GF-D8 (cell line): ENCODE data around the gene SLC6A7.
"Not testable (repeated sequence)": the region's sequence is repeated elsewhere in the genome, so short reads cannot be mapped to it uniquely, and the experiment has no call there.

Experiments used
- DNase-seq: peaks from one replicate; lab custom pipeline; 2025; lab: John Stamatoyannopoulos, UW

The SLC6A7 gene

GRCh38 chr5:150219142-150219541 lies 29.3 kb downstream of the SLC6A7 start:
- DNase-seq = no peak

- DNase-seq = no peak
These were observed 30.0 kb downstream of the SLC6A7 start for GRCh38 chr5:150219861-150220260.

GRCh38 chr5:150221471-150221870 lies 31.6 kb downstream of the SLC6A7 start:
- no peak for DNase-seq

GRCh38 chr5:150222906-150223305 lies 33.0 kb downstream of the SLC6A7 start:
- no peak for DNase-seq

- no peak for DNase-seq
These were observed 33.6 kb downstream of the SLC6A7 start for GRCh38 chr5:150223474-150223873.

- no peak for DNase-seq
These were observed 34.7 kb downstream of the SLC6A7 start for GRCh38 chr5:150224483-150225027.

GRCh38 chr5:150227036-150227435 lies 37.2 kb downstream of the SLC6A7 start:
- DNase-seq = no peak

- no peak for DNase-seq
These were observed 37.9 kb downstream of the SLC6A7 start for GRCh38 chr5:150227606-150228273.

- DNase-seq = no peak
These were observed 39.7 kb downstream of the SLC6A7 start for GRCh38 chr5:150229571-150229970.

- no peak for DNase-seq
These were observed 41.0 kb downstream of the SLC6A7 start for GRCh38 chr5:150230842-150231241.

GRCh38 chr5:150233706-150234105 lies 43.8 kb downstream of the SLC6A7 start:
- not testable (repeated sequence) for DNase-seq

- DNase-seq = no peak
These were observed 45.0 kb downstream of the SLC6A7 start for GRCh38 chr5:150234576-150235499.

GRCh38 chr5:150235500-150235854 lies 45.6 kb downstream of the SLC6A7 start:
- DNase-seq = no peak

- DNase-seq = no peak
These were observed 46.5 kb downstream of the SLC6A7 start for GRCh38 chr5:150236313-150236712.

GRCh38 chr5:150236981-150237754 lies 47.3 kb downstream of the SLC6A7 start:
- no peak for DNase-seq

- DNase-seq = no peak
These were observed 48.8 kb downstream of the SLC6A7 start for GRCh38 chr5:150238646-150239045.

- no peak for DNase-seq
These were observed 49.4 kb downstream of the SLC6A7 start for GRCh38 chr5:150239099-150239793.

GRCh38 chr5:150239794-150240122 lies 49.9 kb downstream of the SLC6A7 start:
- no peak for DNase-seq

- DNase-seq = no peak
These were observed 51.7 kb downstream of the SLC6A7 start for GRCh38 chr5:150241298-150242160.

GRCh38 chr5:150242251-150242894 lies 52.5 kb downstream of the SLC6A7 start:
- no peak for DNase-seq
